Stimulated activated naive CD8-positive, alpha-beta T cell treated with anti-CD3 and anti-CD28 coated beads, Interleukin-15, Interleukin-2, amounts not matched to agents 100 U/mL and 50 U/mL, for 24 hours (primary cell): ENCODE results near the gene CDK2AP2.

Experiments used
- ATAC-seq: fragments of 150-1000 bp; cut with Tn5 transposase; one replicate; pipeline ENCODE4 v1.10.0; 2021
- DNase-seq: peaks from one replicate; pipeline ENCODE4 v3.0.0; 2021

CDK2AP2 gene

DNA sequence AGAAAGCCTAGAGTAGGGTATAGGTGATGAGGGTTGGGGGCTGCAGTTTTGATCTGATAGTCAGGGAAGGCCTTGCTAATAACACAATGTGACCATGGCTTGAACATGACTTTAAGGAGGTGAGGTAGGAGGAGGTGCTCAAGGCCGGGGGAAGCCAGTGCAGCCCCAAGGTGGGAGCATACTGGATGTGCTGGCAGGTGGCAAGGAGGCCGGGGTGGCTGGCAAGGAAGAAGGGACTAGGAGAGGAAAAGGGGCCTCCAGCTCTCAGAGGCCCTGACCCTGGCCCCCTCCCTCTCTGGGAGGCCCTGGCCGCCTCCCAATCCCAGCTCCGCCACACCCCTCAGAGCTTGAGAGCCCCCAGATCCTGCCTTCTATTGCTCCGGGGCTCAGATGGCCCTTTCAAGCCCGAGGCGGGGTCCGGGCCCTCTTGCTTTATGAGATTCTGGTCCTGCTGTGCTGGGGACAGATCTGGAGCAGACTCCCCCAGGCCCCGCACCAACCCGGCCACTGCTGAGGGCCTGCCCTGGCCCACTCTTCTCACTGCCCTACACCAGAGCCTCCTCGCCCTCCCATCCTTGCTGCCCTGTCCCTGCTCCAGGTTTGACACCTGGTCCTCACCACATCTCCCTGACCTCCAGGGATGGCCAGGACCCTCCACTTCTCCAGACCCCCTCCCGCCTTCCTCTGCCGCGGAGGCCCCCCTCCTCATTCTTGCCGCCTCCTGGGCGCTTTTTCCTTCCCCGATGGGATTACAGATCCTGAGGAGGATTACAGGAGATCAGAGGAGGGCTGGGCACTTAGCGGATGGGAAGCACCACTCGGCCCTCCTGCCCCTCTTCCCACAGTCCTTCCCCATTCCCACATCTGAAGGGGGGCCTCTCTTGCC, 4.6 kb downstream of the CDK2AP2 start:
- DNase-seq: no peak
- no peak for ATAC-seq

DNA sequence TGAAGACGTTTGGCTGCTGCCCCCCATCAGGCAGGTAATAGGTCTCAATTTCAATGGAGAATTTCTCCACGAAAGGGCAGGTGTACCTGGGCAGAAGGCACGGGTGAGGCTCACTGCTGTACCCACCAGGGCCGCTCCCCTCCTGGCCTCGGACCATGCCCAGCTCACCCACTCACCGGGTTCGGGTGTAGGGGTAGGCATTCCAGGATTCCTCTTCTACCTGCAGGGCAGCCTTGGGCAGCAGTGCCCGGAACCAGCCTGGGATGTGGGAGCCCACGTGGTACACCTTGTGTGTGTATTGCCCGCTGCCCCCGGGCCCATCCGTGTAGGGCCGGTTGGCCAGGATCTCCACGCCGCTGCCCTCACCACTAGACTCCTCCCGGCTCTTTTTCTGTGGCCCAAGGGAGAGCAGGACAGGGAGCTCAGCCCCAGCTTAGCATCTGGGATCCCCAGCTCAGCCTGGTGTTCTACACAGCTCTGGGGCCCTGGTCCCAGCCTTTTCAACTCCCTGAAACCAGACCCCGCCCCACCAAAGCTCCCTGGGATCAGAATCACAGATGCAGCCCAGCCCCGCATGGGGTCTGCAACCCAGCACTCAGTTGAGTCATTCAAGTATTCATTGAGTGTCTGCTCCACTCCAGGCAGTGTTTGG, 5.5 kb downstream of the CDK2AP2 start:
- ATAC-seq (no peak), DNase-seq (no peak)

DNA sequence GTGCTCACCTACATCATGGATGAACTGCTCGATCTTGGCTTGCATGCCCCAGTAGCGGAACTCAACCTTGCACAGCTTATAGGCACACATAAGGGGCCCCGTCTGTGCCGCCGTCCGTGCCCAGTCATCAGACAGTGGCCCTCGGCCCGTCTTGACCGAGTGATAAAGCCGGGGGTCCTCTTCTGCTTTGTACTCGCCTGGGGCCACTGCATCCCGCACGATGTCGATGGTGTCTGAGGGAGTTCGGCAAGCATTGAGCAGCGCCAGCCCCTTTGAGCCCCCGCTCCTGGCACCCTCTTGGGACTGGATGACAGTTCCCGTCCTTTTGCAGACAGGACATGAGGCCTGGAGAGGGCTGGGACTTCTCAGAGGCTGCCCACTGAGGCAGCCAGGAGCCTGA, 6.1 kb downstream of the CDK2AP2 start:
- DNase-seq (no peak), ATAC-seq (no peak)

DNA sequence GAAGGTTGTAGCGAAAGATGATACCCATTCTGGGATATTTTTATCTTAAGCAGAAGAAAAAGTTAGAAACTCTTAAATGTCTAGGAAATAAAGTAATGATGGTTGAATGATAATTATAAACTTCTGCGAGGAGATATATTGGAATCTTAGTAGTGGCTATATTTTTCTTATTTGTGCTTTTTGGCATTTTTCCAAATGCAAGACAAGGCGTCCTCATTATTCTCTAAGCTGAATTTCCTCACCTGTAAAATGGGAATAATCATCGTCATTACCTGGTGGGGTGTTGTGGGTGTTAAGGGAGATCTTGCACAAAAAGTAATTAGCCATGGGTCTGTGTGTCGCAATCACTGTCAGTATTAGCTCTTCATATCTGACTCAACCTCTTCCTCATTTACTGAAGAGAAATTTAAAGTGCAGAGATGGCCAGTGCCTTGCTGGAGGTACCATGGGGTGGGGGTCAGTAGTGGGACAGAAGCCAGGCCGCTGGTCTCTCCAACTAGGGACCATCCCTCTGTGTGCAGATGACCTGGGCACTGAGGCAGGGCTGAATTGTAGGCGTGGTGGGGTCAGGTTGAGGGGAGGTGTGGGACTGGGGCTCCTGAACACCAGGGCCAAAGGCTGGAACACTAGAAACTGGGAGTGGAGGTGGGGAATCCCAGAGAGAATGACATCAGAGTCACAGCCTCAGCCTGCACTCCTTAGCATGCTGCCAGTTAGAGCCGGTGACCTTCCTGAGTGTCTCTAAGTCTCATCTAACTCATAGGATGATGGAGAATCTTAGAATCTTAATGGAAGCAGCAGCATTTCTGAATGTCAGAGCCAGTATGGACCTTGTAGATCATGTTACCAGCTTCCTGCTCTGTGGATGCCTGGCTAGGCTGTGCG, 6.9 kb downstream of the CDK2AP2 start:
- no peak for ATAC-seq
- DNase-seq: no peak

DNA sequence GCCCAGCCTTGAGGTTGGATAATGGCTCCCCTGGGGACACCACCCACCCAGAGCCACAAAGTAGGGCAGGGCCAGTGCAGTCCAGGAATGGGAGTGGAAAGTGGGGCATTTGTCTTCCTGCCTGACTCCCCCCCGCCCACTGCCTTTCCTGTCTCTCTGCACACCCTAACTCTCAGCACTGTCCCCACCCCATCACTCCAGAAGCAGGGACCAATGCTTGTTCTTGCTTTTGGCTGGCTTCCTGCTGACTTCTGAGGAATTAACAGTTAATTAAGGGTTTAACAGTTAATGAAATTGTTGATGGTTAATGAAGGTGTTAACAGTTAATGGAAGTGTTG, 7.5 kb downstream of the CDK2AP2 start:
- ATAC-seq (no peak), DNase-seq (no peak)

DNA sequence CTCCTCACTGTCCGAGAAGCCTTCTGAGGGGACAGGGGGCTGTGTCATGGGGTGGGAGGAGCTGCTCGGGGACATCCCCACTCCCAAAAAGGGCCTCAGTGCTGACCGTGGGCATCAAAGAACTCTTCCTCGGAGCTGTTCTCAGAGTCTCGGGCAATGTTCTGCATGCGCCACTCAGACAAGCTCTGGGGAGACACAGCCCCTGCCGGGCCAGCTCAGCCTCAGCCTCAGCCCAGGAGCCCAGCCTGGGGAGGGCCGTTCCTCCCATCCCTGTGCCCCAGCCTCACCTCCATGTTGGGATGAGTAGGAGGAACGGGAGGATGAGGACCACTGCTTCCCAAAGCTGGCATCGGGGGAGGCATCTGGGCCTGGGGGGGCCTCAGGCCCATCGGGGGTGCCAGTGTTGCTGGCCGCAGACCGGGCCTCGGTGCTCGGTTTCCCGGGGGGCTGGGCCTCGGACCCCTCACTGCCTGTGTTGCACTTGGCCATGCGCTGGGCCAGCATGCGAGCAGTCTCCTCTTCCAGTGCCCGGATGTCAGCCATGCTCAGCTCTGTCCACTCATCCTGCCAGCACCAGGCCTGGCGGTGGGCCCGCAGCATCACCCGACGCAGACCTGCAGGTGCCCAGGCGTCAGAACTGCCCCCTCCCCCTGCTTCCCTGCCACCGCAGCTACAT, 8.0 kb downstream of the CDK2AP2 start:
- ATAC-seq (no peak), DNase-seq (no peak)

DNA sequence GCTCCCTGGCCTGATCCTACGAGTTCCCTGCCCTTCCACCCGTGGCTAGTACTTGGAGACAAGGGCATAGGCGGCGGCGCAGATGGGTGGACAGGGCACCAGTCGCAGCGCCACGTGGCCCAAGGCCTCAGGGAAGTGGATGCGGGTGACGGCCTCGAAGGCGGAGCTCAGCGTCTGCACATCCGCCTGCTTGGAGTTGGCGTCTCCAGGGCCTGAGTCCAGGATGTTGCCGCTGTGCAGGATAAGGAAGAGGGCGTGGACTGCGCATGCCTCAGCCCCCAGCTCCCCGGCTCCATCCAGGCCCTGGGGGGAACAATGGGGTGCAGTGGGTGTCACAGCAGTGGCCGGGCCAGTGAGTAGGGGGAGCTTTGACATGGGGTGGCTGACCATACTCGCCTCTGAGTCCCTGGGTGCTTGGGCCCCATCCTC, 9.4 kb downstream of the CDK2AP2 start:
- no peak for DNase-seq
- ATAC-seq: no peak

DNA sequence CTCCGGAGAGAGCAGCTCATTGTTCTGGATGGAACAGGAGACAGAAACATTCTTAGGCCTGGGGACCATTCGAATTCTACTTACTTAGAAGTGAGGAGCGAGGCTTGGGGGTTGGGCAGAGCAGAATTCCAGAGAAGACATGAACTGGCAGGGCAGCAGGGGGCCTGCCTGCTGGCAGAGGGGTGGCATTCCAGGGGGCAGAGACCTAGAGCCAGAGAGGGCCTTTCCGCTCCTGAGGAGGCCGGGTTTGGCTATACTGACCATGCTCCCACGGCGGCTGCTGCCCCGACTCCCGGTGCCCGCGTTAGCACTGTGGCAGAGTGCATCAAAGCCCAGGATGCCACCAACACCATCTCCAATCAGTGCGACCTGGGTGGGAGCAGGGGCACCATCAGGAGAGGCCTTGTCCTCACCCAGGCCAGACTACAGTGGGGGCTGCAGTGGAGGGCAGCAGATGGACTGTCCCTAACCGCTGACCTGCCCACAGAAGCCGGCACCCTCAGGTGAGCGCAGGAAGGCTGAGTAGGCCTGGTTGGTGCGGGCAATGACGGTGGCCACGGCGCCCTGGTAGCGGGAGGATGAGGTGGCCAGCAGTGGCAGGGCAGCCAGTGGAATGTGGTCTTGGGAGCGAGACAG, 10.2 kb downstream of the CDK2AP2 start:
- no peak for ATAC-seq

DNA sequence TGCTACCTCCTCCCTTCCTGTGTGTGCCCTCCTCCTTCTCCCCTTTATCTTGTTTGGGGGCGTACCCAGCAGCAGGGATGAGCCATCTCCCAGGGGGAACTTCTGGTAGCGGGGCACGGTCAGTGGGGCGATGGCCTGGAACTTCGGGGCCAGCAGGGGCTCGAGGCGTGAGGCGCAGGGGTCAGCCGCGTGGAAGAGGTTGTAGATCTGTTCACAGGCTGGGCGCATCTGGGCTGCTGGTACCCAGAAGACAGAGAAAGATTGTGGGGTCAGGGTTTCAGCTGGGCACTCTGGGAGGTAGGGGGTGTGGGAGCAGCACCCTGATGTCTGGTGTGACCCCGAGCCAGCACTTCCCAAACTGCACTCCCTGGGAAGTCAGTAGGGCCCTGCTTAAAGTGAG, 11.8 kb downstream of the CDK2AP2 start:
- no peak for DNase-seq
- no peak for ATAC-seq

More for the DNA sequence above, 10.2 kb downstream of the CDK2AP2 start:
- DNase-seq: no peak

DNA sequence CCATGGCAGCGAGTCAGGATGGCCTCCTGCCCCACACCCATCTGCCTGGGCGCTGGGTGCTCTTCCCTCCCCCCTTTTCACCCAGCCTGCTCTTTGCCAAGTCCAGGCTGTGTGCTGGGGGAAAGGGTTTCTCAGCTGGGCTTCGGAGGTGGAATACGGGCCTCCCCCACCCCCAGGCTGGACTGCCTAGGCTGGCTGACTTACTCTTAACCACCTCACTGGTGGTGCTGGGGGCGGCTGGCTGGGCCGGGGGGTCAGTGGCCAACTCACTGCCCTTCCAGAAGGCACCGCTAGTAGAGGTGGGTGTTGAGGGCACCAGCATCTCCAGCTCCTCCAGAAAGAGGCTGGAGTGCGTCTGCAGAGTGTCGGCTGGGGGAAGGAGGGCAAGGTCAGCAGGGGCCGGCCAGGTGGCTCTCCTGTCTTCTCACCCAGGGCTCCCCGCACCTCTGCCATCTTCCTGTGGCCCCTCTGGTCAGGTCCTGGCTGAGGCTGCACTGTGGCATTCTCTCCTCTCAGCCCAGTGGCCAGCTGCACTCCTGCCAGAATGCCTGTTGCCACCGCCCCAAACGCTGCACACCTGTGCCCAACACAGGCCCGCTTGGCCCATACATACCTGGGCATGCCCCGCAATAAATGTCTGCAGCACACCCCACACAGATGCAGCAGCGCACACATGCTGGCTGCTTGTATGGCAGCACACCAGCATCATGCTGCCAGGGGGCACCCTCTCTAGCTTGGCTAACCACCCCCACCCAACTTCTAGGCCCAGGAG, 12.5 kb downstream of the CDK2AP2 start:
- DNase-seq (no peak), ATAC-seq (no peak)

DNA sequence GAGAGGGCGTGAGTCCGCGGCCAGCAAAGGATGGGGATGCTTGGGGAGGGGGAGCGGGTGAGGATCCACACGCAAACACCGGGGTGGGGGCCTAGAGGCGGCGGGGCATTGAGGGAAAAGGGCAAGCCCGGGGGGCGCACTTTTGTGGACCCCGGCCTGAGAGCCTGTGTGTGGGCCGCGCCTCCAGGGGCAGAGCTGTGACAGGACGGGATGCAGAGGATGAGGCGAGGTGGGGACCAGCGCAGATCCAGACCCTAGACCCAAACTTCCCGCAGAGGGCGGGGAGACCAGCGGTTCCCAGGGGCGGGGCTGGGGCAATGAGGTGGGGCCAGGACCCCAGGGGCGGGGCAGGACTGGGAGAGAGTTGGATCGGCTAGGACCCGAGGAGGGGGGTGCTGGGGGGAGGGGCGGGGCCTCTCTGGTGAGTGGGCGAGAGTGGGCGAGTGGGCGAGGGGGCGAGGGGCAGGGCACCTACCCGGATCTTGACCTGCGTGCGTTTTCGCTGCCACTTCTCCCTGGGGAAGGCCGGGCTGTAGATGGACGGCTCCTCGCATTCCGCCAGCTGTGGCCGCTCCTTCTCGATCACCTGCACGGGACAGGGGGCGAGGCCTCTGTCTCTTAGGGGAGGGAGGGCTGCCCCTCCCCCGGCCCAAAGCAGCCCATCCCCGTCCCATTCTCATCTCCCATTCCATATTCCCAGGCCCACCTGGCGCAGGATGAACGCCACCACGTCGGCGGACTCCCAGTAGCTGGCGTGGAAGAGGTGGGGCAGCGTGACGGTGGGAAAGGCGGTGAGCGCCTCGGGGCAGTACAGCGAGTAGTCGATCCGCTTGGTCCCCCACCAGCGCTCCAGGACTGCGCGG, 13.4 kb downstream of the CDK2AP2 start:
- no peak for ATAC-seq
- DNase-seq: no peak

DNA sequence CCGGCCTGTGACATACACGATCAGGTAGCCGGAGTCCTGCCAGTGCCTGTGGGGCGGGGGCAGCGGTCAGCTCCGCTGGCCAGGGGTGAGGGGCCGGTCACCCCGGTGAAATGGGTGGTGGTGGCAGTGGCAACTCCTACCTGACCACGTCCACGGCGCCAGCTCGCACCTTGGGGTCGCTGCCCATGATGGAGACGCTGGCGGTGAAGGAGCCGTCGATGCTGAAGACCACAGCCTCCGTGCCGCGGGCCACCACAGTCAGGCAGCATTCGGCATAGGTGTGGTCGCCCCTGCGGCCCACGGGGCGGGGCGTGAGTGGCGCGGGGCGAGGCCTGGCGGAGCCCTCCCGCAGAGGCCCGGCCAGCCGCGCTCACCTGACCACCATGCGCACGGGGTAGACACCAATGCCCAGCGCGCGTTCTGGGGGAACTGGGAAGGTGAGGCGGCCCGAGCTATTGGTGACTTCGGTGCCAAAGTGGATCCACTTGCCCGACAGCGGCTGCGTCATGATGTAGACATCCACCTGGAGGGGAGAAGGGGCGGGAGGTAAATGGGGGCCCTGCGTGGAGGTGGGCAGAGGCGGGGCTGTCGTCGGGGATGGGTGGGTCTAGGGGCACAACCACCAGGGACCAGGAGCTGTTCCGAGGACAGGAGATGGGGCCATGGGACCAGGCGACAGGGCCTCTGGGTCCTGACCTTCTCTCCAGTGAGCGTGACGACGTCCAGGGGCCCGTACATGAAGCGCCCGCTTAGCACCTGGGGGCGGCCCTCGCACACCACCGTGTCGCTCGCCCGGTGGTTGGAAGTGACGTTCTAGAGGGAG, 14.2 kb downstream of the CDK2AP2 start:
- no peak for ATAC-seq
- DNase-seq: no peak

DNA sequence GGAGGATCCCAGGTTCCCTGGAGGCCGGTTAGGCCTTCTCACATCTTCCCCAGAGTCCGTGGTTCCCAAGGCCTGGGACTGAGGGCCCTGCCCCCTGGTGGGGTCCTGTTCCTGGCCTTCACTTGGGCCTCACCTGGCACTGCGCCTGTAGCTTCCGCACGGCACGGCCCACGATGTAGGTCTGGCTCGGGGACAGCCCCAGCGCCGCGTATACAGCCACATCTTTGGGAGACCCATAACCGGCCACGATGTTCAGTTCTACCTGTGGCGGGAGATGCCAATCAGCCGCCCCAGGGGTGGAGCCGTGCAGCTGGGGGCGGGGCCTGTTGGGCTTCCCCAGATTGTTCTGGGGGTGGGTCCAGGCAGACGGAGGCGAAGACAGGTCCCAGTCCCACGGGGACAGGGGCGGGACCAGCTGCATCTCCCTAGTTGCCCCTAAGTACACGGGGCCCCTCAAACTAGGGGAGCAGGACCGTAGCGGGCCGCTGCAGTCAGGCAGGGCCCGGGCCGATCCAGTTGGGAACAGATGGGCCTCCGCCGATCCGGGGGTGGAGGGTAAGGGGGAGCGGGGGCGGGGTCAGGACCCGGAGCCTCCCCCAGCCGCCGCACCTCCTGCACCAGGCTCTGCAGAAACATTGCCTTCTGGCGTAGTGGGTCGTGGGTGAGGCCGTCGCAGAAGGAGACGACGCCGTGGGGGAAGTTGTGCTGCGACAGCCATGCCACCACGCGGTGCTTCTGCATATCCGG, 15.0 kb downstream of the CDK2AP2 start:
- ATAC-seq: no peak

DNA sequence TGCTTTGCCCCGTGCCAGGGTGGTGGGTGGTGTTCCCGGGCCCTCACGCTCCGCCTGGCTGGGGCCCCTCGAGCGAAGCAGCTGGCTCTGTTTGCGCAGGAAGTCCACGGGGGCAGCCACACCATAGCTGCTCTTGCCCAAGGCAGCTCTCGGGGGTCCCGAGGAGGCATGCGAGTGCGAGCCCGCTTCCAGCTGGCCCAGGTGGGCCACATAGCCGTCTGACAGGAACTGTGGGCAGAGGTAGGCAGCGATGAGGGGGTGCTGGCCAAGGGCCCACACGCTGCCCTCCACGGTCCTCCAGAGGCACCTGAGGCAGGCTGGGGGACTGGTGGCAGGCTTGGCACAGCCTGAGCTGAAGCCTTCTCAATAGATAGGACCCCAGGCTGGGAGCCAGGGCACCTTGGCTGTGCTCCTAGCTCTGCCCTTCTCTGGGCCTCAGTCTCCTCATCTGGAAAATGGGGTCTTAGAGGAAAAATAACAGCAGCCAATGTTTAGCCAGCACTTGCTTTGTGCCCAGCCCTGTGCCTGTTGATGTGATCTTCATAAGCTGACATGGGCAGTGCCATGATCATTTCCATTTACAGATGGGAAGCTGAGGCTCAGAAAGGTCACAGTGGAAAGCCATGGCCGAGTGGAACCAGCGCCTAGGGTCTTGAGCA, 15.8 kb downstream of the CDK2AP2 start:
- DNase-seq (no peak), ATAC-seq (no peak)

More for the DNA sequence above, 15.0 kb downstream of the CDK2AP2 start:
- peak; percentile 52 for DNase-seq

DNA sequence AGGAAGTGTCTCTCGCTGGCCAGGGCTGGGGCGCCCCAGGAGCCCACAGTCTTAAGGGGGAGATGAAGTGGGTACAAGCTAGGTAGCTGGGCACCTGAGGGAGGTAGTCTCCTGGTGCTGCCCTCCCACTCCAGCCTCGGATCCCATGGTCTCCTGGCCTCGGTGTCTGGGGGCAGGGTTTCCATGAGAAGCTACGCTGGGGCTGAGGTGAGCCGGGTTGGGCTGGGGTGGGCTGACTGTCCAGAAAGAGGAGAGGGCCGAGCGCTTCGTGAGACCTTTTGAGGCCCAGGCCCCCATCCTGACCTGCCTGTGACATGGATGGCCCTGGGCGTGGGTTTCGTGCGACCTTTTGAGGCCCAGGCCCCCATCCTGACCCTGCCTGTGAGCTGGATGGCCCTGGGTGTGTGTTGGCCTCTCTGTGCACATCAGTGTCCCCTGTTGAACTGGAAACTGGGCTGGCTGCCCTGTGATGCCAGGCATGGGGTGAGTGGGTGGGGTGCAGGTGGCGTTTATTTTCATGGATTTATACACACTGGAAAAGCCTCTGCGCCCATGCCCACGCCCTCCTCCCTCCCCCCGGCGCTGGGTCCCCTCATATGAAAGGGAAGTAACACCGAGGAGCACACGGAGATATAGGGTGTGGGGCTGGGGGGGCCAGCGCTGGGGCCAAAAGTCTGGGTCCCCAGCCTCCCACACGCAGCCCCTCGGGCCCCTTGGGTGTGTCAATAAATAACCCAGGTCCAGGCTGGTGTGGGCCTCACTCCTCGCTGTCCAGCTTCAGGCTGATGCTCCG, 16.5 kb downstream of the CDK2AP2 start:
- DNase-seq (no peak), ATAC-seq (no peak)

DNA sequence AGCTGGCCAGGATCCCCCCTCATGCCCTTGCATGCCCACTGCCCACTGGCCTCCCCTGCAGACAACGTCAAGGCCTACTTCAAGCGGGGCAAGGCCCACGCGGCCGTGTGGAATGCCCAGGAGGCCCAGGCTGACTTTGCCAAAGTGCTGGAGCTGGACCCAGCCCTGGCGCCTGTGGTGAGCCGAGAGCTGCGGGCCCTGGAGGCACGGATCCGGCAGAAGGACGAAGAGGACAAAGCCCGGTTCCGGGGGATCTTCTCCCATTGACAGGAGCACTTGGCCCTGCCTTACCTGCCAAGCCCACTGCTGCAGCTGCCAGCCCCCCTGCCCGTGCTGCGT, 17.3 kb downstream of the CDK2AP2 start:
- DNase-seq (no peak), ATAC-seq (no peak)
